Liver (tissue), 9 donors: ENCODE data around the gene CASP8AP2. TPM values are rescaled to one million over a fixed set of nuclear protein-coding genes. Genes with fewer than 3 reads are reported as not detected.

Source experiments
- DNase-seq: peaks from one replicate; pipeline ENCODE4 v3.0.0-alpha.2; 2017; ENCODE audit warnings: low spot score
- H3K27ac ChIP-seq, 2 donors: one replicate each; pipeline ENCODE4 v1.7.0; 2013; ENCODE audit warnings: inconsistent platforms in 2 of 2, low read length in 2 of 2, control low read depth in 1 of 2, low read depth in 1 of 2, mild to moderate bottlenecking in 1 of 2
- H3K27me3 ChIP-seq, 4 donors: one replicate each; pipeline versions ENCODE4 v1.6.1 to v1.7.0; 2013; ENCODE audit warnings: low read length in 3 of 4, inconsistent platforms in 1 of 4, mild to moderate bottlenecking in 1 of 4, moderate library complexity in 1 of 4; ENCODE audit not compliant: control insufficient read depth in 4 of 4, insufficient read depth in 4 of 4
- H3K36me3 ChIP-seq, 4 donors: one replicate each; pipeline versions ENCODE4 v1.6.1 to v1.7.0; 2013; ENCODE audit warnings: low read length in 3 of 4, mild to moderate bottlenecking in 3 of 4, low read depth in 1 of 4, moderate library complexity in 1 of 4; ENCODE audit not compliant: control insufficient read depth in 4 of 4, insufficient read depth in 3 of 4
- H3K4me1 ChIP-seq, 4 donors: one replicate each; pipeline versions ENCODE4 v1.6.1 to v1.7.0; 2013; ENCODE audit warnings: low read length in 3 of 4, mild to moderate bottlenecking in 3 of 4, moderate library complexity in 1 of 4; ENCODE audit not compliant: control insufficient read depth in 4 of 4, insufficient read depth in 4 of 4
- H3K4me3 ChIP-seq, 3 donors: one replicate each; pipeline versions ENCODE4 v1.6.1 to v1.7.0; 2013; ENCODE audit warnings: low read length in 3 of 3, control low read depth in 1 of 3, low read depth in 1 of 3, mild to moderate bottlenecking in 1 of 3
- H3K9ac ChIP-seq, 2 donors: one replicate each; pipeline ENCODE4 v1.7.0; 2013; ENCODE audit warnings: low read length in 2 of 2, mild to moderate bottlenecking in 2 of 2, moderate library complexity in 2 of 2, control low read depth in 1 of 2, low read depth in 1 of 2
- H3K9me3 ChIP-seq, 4 donors: one replicate each; pipeline versions ENCODE4 v1.6.1 to v1.7.0; 2013; ENCODE audit warnings: low read length in 3 of 4; ENCODE audit not compliant: control insufficient read depth in 4 of 4
- EGR1 ChIP-seq, 2 donors: IDR thresholded peaks; 2 replicates each; pipeline ENCODE4 v1.6.1; 2016 to 2018; ENCODE audit warnings: antibody characterized with exemption in 2 of 2, low read depth in 2 of 2
- FOXA1 ChIP-seq: IDR thresholded peaks from 2 replicates; pipeline ENCODE4 v1.6.1; 2016; ENCODE audit warnings: antibody characterized with exemption
- FOXA2 ChIP-seq: IDR thresholded peaks from 2 replicates; pipeline ENCODE4 v1.6.1; 2016; ENCODE audit warnings: antibody characterized with exemption
- GABPA ChIP-seq, 2 donors: IDR thresholded peaks in 1 of 2; conservative IDR thresholded peaks in 1 of 2; 2 replicates each; pipeline ENCODE4 v1.6.1; 2016; ENCODE audit warnings: antibody characterized with exemption in 2 of 2, mild to moderate bottlenecking in 1 of 2, moderate library complexity in 1 of 2
- HNF4G ChIP-seq: IDR thresholded peaks from 2 replicates; pipeline ENCODE4 v1.6.1; 2016; ENCODE audit warnings: antibody characterized with exemption
- JUND ChIP-seq, 2 donors: IDR thresholded peaks; 2 replicates each; pipeline ENCODE4 v1.6.1; 2016; ENCODE audit warnings: antibody characterized with exemption in 2 of 2
- NR2F2 ChIP-seq: IDR thresholded peaks from 2 replicates; pipeline ENCODE4 v1.6.1; 2016; ENCODE audit warnings: antibody characterized with exemption
- RAD21 ChIP-seq, 2 donors: IDR thresholded peaks; 2 replicates each; pipeline ENCODE4 v1.6.1; 2016; ENCODE audit warnings: antibody characterized with exemption in 2 of 2, mild to moderate bottlenecking in 2 of 2
- SP1 ChIP-seq: IDR thresholded peaks from 2 replicates; pipeline ENCODE4 v1.6.1; 2018; ENCODE audit warnings: antibody characterized with exemption, mild to moderate bottlenecking
- YY1 ChIP-seq: IDR thresholded peaks from 2 replicates; pipeline ENCODE4 v1.6.1; 2016; ENCODE audit warnings: antibody characterized with exemption, mild to moderate bottlenecking
- whole genome bisulfite sequencing: extraction: QIAGEN DNeasy Blood & Tissue Kit; methylation state at CpG from one replicate; pipeline ENCODE4 v1.1.7; 2013; 5-methylcytosine and 5-hydroxymethylcytosine counted together
- polyA plus RNA-seq, 2 donors: library from polyadenylated mRNA; stranded (reverse) in 1 of 2; unstranded in 1 of 2; fragments of 200-250 nt in 1 of 2; fragments of >200 nt in 1 of 2; fragmentation: Nextera tagmentation in 1 of 2; extraction: Ambion mirVana in 1 of 2; gene quantifications; one replicate each; pipeline versions ENCODE4 v1.2.1 to v1.2.3, GENCODE V29; 2013 to 2015
- total RNA-seq, 2 donors: library from RNA; depleted of rRNA; stranded (reverse); fragments of >200 nt; gene quantifications; one replicate each; pipeline ENCODE4 v1.2.3, GENCODE V29; 2014
- TF ChIP-seq, protein P1 (sequence below): fragments of 150-350 bp; IDR thresholded peaks from 2 replicates; pipeline ENCODE4 v1.5.1; 2017; ENCODE audit warnings: improper control_type of control experiment, low read depth, low read length; ENCODE audit not compliant: missing input control
- TF ChIP-seq, protein P2 (sequence below): IDR thresholded peaks from 2 replicates; pipeline ENCODE4 v1.6.1; 2016; ENCODE audit warnings: antibody characterized with exemption
- TF ChIP-seq, protein P3 (sequence below): IDR thresholded peaks from 2 replicates; pipeline ENCODE4 v1.6.1; 2016; ENCODE audit warnings: antibody characterized with exemption, mild to moderate bottlenecking
- TF ChIP-seq, protein P4 (sequence below): IDR thresholded peaks from 2 replicates; pipeline ENCODE4 v1.6.1; 2016; ENCODE audit warnings: antibody characterized with exemption
- donor health status: healthy.
- donor health status: healthy.
- donor health status: healthy.
- donor health status: healthy.
- donor health status: healthy.

Gene CASP8AP2
- total and polyA plus RNA-seq, 4 donors: 1.9 to 12.2 (median 7.1) TPM

DNA sequence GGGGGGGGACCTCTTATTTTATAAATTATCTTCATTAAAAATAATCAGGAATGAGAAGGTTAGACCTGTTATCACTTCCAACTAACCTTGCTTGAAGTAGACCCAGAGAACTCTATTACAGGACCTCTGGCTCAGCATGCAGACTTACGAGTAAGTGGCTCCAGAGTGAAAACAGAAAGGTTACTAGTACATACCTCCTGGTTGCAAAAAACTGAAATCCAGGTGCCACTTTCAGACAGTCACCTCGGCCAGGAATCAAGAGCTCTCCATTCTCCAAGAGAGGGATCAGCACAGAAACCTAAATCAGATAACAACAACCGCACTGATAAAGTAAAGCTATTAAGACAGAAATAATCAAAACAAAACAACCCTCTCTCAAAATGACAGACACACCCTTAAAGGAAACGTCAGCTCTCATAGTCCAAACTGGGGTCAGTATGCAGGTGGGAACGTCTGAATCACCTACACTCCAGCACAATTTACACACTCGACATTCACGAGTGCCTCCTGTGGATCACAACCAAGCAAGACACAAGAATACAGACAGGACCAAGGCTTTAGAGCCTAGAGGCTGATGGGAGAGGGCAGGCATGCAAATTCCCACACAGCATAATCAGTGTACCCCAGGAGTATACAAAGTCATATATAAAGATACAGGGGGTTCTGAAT, 41.9 kb upstream of the CASP8AP2 start:
- Histone ChIP-seq H3K4me1 (peaks cover 1 to 37% (median 18%) of the 10 kb centered on the region in 4 donors), H3K9me3 (no peaks in the 10 kb centered on the region), H3K4me3 (no peak overlapping the region), H3K27ac (no peak overlapping the region), H3K27me3 (no peaks in the 10 kb centered on the region), H3K9ac (no peak overlapping the region), H3K36me3 (peaks cover 0 to 15% (median 8%) of the 10 kb centered on the region in 4 donors)
- no peak for DNase-seq
- WGBS: 64% methylated on average over 7 of the region's 7 CpGs
- TF ChIP-seq, protein P1, sequence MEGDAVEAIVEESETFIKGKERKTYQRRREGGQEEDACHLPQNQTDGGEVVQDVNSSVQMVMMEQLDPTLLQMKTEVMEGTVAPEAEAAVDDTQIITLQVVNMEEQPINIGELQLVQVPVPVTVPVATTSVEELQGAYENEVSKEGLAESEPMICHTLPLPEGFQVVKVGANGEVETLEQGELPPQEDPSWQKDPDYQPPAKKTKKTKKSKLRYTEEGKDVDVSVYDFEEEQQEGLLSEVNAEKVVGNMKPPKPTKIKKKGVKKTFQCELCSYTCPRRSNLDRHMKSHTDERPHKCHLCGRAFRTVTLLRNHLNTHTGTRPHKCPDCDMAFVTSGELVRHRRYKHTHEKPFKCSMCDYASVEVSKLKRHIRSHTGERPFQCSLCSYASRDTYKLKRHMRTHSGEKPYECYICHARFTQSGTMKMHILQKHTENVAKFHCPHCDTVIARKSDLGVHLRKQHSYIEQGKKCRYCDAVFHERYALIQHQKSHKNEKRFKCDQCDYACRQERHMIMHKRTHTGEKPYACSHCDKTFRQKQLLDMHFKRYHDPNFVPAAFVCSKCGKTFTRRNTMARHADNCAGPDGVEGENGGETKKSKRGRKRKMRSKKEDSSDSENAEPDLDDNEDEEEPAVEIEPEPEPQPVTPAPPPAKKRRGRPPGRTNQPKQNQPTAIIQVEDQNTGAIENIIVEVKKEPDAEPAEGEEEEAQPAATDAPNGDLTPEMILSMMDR: no peak
- TF ChIP-seq SP1 (no peak), FOXA1 (no peak), EGR1 (IDR thresholded peaks at IDR 0.05; ENCODE audit: low read depth in 2 of 2) (no peak), YY1 (no peak), HNF4G (no peak), NR2F2 (no peak), GABPA (IDR thresholded peaks at IDR 0.05 in 1 of 2, conservative IDR thresholded peaks at IDR 0.05 in 1 of 2) (no peak)
- TF ChIP-seq, protein P2, sequence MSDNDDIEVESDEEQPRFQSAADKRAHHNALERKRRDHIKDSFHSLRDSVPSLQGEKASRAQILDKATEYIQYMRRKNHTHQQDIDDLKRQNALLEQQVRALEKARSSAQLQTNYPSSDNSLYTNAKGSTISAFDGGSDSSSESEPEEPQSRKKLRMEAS: no peak

DNA sequence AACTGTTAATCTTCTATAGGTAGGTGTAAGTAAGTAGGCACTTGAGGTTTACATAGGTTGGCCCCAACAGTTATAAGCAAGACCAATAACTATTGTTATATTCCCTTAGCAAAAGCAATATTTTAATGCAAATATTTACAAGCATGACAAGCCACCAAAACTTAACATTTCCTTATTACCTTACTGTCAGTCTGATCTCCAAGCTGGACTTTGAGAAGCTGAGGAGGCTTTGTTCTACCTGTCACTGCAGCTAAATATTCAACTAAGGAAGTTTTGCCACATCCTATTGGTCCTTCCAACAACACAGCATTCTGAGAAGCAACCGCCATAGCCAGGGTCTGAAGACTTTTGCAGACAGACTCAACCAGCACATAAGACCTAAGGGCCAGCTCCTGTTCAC, 39.7 kb upstream of the CASP8AP2 start:
- no peak for TF ChIP-seq NR2F2
- TF ChIP-seq RAD21 (IDR thresholded peaks at IDR 0.05): no peak
- no peak for TF ChIP-seq HNF4G
- TF ChIP-seq, protein P2: no peak
- TF ChIP-seq, protein P3, sequence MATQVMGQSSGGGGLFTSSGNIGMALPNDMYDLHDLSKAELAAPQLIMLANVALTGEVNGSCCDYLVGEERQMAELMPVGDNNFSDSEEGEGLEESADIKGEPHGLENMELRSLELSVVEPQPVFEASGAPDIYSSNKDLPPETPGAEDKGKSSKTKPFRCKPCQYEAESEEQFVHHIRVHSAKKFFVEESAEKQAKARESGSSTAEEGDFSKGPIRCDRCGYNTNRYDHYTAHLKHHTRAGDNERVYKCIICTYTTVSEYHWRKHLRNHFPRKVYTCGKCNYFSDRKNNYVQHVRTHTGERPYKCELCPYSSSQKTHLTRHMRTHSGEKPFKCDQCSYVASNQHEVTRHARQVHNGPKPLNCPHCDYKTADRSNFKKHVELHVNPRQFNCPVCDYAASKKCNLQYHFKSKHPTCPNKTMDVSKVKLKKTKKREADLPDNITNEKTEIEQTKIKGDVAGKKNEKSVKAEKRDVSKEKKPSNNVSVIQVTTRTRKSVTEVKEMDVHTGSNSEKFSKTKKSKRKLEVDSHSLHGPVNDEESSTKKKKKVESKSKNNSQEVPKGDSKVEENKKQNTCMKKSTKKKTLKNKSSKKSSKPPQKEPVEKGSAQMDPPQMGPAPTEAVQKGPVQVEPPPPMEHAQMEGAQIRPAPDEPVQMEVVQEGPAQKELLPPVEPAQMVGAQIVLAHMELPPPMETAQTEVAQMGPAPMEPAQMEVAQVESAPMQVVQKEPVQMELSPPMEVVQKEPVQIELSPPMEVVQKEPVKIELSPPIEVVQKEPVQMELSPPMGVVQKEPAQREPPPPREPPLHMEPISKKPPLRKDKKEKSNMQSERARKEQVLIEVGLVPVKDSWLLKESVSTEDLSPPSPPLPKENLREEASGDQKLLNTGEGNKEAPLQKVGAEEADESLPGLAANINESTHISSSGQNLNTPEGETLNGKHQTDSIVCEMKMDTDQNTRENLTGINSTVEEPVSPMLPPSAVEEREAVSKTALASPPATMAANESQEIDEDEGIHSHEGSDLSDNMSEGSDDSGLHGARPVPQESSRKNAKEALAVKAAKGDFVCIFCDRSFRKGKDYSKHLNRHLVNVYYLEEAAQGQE: no peak
- TF ChIP-seq YY1: no peak
- TF ChIP-seq FOXA2: no peak
- no peak for TF ChIP-seq FOXA1
- TF ChIP-seq, protein P4, sequence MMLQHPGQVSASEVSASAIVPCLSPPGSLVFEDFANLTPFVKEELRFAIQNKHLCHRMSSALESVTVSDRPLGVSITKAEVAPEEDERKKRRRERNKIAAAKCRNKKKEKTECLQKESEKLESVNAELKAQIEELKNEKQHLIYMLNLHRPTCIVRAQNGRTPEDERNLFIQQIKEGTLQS: no peak
- TF ChIP-seq JUND (IDR thresholded peaks at IDR 0.05): no peak
- WGBS: 94% methylated on average over 1 of the region's 1 CpG
- H3K36me3 ChIP-seq: peaks cover 2 to 27% (median 17%) of the 10 kb centered on the region in 4 donors

More for the DNA sequence above, 39.7 kb upstream of the CASP8AP2 start:
- Histone ChIP-seq H3K27ac (no peak overlapping the region), H3K4me1 (peaks cover 0 to 36% (median 18%) of the 10 kb centered on the region in 4 donors), H3K4me3 (no peak overlapping the region), H3K9ac (no peak overlapping the region), H3K9me3 (no peaks in the 10 kb centered on the region), H3K27me3 (no peaks in the 10 kb centered on the region)
- DNase-seq: no peak
